Renal cortex interstitium (tissue), 11 donors: ENCODE measurements around the gene MT4. TPM values are rescaled to one million over a fixed set of nuclear protein-coding genes. Genes with fewer than 3 reads are reported as not detected.

Source experiments
- DNase-seq, 11 donors: peaks; one replicate each; pipeline ENCODE4 v3.0.0-alpha.2; 2013; ENCODE audit warnings: low read depth in 9 of 11, low spot score in 4 of 11; ENCODE audit errors: extremely low read depth in 1 of 11
- polyA plus RNA-seq, 3 donors: library from polyadenylated mRNA; unstranded; fragments of 120-200 nt; gene quantifications; one replicate each; pipeline ENCODE4 v1.2.1, GENCODE V29; 2013; ENCODE audit not compliant: insufficient read length in 3 of 3

MT4 gene
- polyA plus RNA-seq, 3 donors = not detected

DNA sequence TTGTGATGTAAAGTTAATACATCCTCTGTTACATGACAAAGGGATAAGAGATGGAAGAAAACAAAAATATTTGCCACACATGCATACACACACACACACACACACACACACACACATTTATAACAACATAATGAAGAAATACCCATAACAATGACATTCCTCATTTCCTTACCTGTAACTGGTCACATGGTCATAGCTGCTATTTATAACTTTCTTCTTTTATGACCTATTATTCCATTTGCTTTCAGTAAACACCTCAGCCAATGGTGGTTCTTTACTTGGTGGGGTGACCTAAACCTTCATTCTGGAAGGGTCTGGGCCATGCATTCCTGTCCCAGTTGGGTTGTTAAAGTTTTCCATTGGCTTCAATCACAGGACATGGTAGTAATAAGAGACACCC is 48.8 kb downstream of the MT4 start:
- no peak for DNase-seq

DNA sequence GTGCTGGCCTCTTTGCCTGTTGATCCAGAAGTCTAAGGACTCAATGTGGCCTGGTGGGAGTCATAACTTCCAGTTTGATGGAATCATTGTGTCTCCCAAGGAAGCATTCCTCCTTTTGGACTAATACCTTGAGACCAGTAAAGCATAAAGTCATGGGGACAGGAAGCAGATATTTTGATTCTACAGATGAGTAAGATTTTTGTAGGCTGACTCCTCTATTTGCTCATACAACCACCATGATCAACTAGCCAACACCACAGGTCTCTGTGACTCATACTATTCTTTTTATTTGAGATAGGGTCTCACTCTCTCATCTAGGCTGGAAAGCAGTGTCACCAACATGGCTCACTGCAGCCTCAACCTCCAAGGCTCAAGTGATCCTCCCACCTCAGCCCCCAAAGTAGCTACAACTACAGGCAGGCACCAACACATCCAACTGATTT is 49.7 kb downstream of the MT4 start:
- no peak for DNase-seq

DNA sequence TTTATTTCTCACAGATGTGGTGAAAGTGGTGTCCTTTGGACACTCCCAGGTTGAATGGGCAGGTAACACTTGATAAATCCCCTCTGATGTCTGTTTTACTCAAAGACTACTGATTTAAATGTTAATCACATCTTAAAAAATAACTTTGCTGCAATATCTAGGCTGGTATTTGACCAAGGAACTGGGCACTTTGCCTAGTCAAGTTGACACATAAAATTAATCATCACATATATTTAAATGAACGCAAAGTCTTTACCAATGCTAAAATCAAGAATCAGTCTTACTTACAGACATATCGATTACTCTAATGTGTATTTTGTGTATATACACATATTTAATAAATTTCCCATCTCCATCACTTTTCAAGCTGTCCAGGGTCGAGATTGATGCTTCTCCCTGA is 50.5 kb downstream of the MT4 start:
- DNase-seq = no peak

DNA sequence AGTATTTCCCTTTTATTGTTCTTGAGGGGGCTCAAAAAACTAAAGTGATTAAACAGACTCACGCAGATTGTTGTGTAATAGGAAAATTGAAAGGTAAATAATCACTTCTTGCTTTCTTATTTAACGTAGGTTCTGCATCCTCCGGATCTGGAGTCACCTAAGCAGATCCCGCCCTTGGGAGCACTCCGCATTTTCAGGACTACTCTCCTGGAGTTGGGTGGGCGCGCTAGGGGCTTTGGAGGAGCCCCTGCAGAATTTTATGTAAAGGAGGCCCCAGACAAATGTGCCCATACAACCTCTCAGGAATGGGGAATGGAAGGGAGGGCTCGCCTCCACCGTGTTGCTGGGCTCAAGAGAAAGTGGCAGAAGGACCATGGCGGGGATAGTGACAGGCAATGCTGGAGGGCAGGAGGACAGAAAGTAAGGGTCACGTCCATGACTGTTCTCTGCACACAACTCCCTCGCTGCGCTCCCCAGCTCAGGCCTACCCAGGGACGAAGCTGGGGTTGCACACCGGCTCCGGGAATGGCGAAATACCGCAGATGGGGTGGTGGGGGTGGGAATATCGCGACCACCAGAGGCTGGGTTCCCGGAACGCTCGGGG is 51.8 kb downstream of the MT4 start:
- no peak for DNase-seq

DNA sequence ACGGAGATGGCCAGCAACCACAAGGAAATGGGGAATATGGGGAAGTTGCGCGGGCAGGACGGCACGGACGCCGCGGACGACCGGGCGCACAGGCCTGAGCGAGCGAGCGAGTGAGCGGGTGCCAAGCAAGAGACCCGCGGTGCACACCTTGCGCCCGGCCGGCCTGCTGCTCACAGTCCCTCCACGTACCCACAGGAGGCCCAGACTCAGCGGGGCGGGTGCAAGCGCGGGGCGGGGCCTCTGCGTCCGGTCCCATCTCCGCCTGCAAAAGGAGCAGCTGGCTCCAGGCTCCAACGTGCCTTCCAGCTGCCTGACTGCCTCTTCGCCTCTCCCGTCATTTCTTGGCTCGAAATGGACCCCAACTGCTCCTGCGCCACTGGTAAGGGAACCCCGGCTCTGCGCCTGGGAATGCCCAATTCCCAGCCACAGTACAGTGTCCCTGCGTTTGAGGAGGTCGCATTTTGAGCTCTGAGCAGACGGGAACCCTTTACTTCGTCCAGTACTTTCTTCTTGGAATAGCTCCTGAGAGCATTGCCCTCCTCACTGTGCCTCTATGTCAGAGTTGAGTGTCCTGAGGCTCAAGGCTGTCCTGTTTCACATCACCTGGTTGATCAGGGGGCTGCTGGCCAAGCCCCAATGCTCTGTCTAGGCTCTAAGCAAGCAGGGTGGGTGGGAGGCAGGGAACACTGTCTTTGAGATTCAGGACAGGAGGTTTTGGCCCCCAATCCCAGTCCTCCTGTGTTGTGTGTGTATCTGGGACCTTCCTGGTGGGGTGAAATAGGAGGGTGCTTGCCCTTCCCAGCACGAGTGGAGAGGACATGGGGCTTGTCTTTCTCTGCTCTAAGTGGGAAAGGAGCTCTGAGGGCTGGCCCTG is 52.6 kb downstream of the MT4 start:
- peak in 3 of 11 donors; percentile 51 to 62 (median 54) for DNase-seq

DNA sequence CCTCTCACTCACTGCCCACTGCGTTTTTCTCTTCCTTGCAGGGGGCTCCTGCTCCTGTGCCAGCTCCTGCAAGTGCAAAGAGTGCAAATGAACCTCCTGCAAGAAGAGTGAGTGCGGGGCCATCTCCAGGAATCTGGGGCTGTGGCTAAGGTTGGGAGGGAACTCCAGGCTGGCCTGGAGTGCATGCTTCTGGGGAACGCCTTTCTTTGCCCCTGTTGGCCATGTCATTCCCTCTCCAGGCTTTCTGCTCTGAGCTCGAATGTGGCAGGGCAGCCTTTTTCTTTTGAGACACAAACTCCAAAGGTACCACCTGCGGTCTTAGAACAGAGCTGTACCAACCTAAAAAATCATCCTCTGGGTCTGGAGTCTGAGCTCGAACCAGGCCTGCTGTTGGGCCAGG is 53.3 kb downstream of the MT4 start:
- no peak for DNase-seq

Other genes starting within 250 kb of the MT4 start
- 100 to 1,000 TPM; 141 to 145 (median 144) TPM for gene AMFR, start 139.5 kb upstream of the MT4 start, polyA plus RNA-seq
- 100 to 1,000 TPM; 125 to 152 (median 135) TPM for gene NUDT21, start 113.7 kb upstream of the MT4 start, polyA plus RNA-seq
- gene OGFOD1, start 113.5 kb upstream of the MT4 start, polyA plus RNA-seq = 10 to 100 TPM; 38.9 to 40.9 (median 39.6) TPM
- 100 to 1,000 TPM in 1 of 3 donors, 10 to 100 TPM in 2; 68.1 to 116 (median 92.6) TPM for gene BBS2, start 45.0 kb upstream of the MT4 start, polyA plus RNA-seq
- gene MT3, start 24.5 kb downstream of the MT4 start, polyA plus RNA-seq = 1 to 10 TPM in 1 of 3 donors, under 1 TPM in 2; 0.84 to 1.3 (median 0.85) TPM
- gene MT2A, start 43.5 kb downstream of the MT4 start, polyA plus RNA-seq = 10 to 100 TPM; 14.5 to 29.8 (median 25.6) TPM
- 10 to 100 TPM; 16.0 to 23.9 (median 17.3) TPM for gene MT1E, start 60.7 kb downstream of the MT4 start, polyA plus RNA-seq
- gene MT1M, start 67.6 kb downstream of the MT4 start, polyA plus RNA-seq = under 1 TPM in 1 of 3 donors, not detected in 2; 0.20 TPM
- gene MT1A, start 73.6 kb downstream of the MT4 start, polyA plus RNA-seq = not detected
- not detected for gene MT1B, start 86.8 kb downstream of the MT4 start, polyA plus RNA-seq
- 10 to 100 TPM; 48.4 to 77.2 (median 58.2) TPM for gene MT1F, start 92.9 kb downstream of the MT4 start, polyA plus RNA-seq
- 10 to 100 TPM; 31.1 to 90.7 (median 45.7) TPM for gene MT1G, start 103.0 kb downstream of the MT4 start, polyA plus RNA-seq
- 10 to 100 TPM in 2 of 3 donors, 1 to 10 TPM in 1; 4.5 to 25.2 (median 12.1) TPM for gene MT1H, start 104.7 kb downstream of the MT4 start, polyA plus RNA-seq
- 10 to 100 TPM; 24.8 to 30.2 (median 27.0) TPM for gene MT1X, start 117.4 kb downstream of the MT4 start, polyA plus RNA-seq
- 100 to 1,000 TPM in 1 of 3 donors, 10 to 100 TPM in 2; 82.7 to 106 (median 89.4) TPM for gene NUP93, start 165.1 kb downstream of the MT4 start, polyA plus RNA-seq